KMS-11 (cell line): ENCODE results near the gene THOC5.

Experiments
- H2AFZ ChIP-seq: fragments of 200-600 bp; sonication (generic); 2 replicates; pipeline ENCODE4 v1.6.1; 2016; ENCODE audit warnings: antibody characterized with exemption, mixed run types, low read depth
- H3K27ac ChIP-seq: fragments of 200-600 bp; sonication (generic); 2 replicates; pipeline ENCODE4 v1.6.1; 2016; ENCODE audit warnings: mild to moderate bottlenecking, mixed run types
- H3K27me3 ChIP-seq: fragments of 200-600 bp; sonication (generic); 2 replicates; pipeline ENCODE4 v1.6.1; 2017; ENCODE audit warnings: mild to moderate bottlenecking, low read depth, mixed run types, moderate library complexity; ENCODE audit not compliant: insufficient read depth
- H3K36me3 ChIP-seq: fragments of 200-600 bp; sonication (generic); 2 replicates; pipeline ENCODE4 v1.6.1; 2017; ENCODE audit warnings: mild to moderate bottlenecking, mixed run types; ENCODE audit not compliant: insufficient read depth
- H3K4me1 ChIP-seq: fragments of 200-600 bp; sonication (generic); 2 replicates; pipeline ENCODE4 v1.6.1; 2016; ENCODE audit warnings: mild to moderate bottlenecking, low read depth, mixed run types; ENCODE audit not compliant: poor library complexity, severe bottlenecking
- H3K4me2 ChIP-seq: fragments of 200-600 bp; sonication (generic); 2 replicates; pipeline ENCODE4 v1.7.0; 2016; ENCODE audit warnings: mild to moderate bottlenecking, mixed run types
- H3K4me3 ChIP-seq: fragments of 200-600 bp; sonication (generic); IDR thresholded peaks from 2 replicates; pipeline ENCODE4 v1.6.1; 2017; ENCODE audit warnings: low read depth, low read length, mixed read lengths; ENCODE audit not compliant: insufficient read depth
- H3K79me2 ChIP-seq: fragments of 200-600 bp; sonication (generic); 2 replicates; pipeline ENCODE4 v1.6.1; 2016; ENCODE audit warnings: low read depth, mixed run types; ENCODE audit not compliant: insufficient read depth
- H3K9ac ChIP-seq: fragments of 200-600 bp; sonication (generic); 2 replicates; pipeline ENCODE4 v1.6.1; 2016; ENCODE audit warnings: mild to moderate bottlenecking, mixed run types
- H4K20me1 ChIP-seq: fragments of 200-600 bp; sonication (generic); 2 replicates; pipeline ENCODE4 v1.6.1; 2016; ENCODE audit warnings: mild to moderate bottlenecking, mixed run types; ENCODE audit not compliant: insufficient read depth
- CTCF ChIP-seq: fragments of 200-600 bp; sonication (generic); conservative IDR thresholded peaks from 2 replicates; pipeline ENCODE4 v1.6.1; 2017; ENCODE audit warnings: low read depth, mild to moderate bottlenecking, antibody characterized with exemption, low read length, moderate library complexity, mixed read lengths

Gene THOC5

DNA sequence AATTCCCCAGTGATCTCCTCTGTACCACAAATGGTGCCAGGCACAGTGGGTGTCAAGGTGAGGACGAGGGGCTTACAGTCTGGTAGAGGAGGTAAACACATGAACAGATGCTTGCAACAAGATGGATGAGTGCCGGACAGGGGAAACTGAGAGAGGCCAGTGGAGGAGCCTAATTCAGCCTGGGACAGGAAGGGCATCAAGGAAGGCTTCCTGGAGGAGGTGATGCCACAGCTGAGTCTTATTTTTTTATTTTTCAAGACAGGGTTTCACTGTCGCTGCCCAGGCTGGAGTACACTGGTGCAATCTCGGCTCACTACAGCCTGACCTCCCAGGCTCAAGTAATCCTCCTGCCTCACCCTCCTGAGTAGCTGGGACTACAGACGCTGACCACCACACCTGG, 92.3 kb downstream of the THOC5 start:
- Histone ChIP-seq H3K4me2 (no peak overlapping the region), H2AFZ (no peak overlapping the region), H3K79me2 (no peaks in the 10 kb centered on the region), H3K27ac (no peak overlapping the region), H3K9ac (no peak overlapping the region), H3K4me3 (no peak overlapping the region), H4K20me1 (no peaks in the 10 kb centered on the region), H3K27me3 (no peaks in the 10 kb centered on the region; the same call in 1 of the 2 replicates), H3K36me3 (no peaks in the 10 kb centered on the region), H3K4me1 (peaks cover 6% of the 10 kb centered on the region)
- no peak for TF ChIP-seq CTCF

DNA sequence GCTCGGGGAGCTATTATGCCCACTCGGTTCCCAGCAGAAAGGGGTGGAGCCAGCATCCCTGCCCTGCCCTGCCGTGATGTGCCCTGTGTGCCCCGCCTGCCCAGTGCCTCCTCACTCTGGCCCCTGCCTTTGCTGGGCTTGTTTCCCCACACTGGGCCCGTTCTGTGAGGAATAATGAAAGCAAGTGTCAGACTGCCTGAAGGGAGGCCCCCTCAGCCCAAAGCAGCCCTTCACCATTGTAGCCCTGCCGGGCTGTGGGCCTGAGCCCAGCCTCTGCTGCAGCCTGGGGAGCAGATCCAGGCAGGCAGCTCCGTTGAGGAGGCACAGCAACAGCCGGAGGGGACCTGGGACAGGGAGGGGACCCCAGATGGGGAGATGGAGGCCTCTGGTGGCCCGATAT, 93.8 kb downstream of the THOC5 start:
- Histone ChIP-seq H3K36me3 (no peaks in the 10 kb centered on the region), H3K27ac (no peak overlapping the region), H2AFZ (no peak overlapping the region), H4K20me1 (no peaks in the 10 kb centered on the region), H3K4me2 (no peak overlapping the region), H3K4me1 (peaks cover 6% of the 10 kb centered on the region), H3K9ac (no peak overlapping the region), H3K4me3 (no peak overlapping the region), H3K79me2 (no peaks in the 10 kb centered on the region), H3K27me3 (no peaks in the 10 kb centered on the region)
- TF ChIP-seq CTCF: no peak

DNA sequence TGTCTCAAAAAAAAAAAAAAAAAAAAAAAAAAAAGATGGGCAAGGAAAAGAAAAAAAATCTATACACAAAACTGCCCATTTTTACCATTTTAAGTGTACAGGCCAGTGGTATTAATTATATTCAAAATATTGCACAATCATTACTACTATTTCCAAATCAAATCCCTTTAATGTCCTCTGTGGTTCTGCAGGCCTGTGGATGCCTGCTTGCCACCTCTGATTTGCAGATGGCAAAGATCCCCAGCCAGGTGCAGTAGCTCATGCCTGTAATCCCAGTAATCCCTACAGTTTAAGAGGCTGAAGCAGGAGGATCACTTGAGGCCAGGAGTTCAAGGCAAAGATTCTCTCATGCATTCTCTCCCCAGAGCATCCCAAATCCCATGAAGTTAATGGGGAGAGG, 95.0 kb downstream of the THOC5 start:
- Histone ChIP-seq H2AFZ (no peak overlapping the region), H3K36me3 (no peaks in the 10 kb centered on the region), H3K9ac (no peak overlapping the region), H4K20me1 (no peaks in the 10 kb centered on the region), H3K4me1 (peaks cover 6% of the 10 kb centered on the region), H3K27ac (no peak overlapping the region), H3K27me3 (no peaks in the 10 kb centered on the region), H3K4me3 (no peak overlapping the region), H3K4me2 (no peak overlapping the region), H3K79me2 (no peaks in the 10 kb centered on the region)
- no peak for TF ChIP-seq CTCF

DNA sequence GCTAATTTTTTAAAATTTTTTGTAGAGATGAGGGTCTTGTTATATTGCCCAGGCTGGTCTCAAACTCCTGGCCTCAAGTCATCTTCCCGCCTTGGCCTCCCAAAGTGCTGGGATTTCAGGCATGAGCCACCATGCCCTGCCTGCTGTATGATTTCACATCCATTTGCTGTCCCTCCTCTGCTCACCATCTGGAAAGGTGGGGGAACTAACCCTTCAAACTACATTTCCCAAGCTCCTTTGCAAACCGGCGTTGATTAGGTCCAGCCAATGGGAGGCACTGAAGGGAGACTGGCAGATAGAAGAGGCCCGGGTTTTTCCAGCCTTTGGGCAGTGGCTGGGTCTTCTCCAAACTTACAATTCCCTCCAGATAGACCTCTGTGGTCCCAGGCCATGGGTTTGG, 95.8 kb downstream of the THOC5 start:
- H4K20me1 ChIP-seq: no peaks in the 10 kb centered on the region
- H3K27me3 ChIP-seq: no peaks in the 10 kb centered on the region
- peak overlapping the region; percentile 15; the same call in 1 of the 2 replicates for H3K4me2 ChIP-seq
- peak overlapping the region; percentile 77 for H2AFZ ChIP-seq
- H3K4me3 ChIP-seq: no peak overlapping the region
- H3K4me1 ChIP-seq: peaks cover 6% of the 10 kb centered on the region
- no peak overlapping the region for H3K9ac ChIP-seq
- H3K36me3 ChIP-seq: no peaks in the 10 kb centered on the region
- H3K79me2 ChIP-seq: no peaks in the 10 kb centered on the region
- no peak overlapping the region for H3K27ac ChIP-seq
- no peak for TF ChIP-seq CTCF
